Adipose tissue (tissue), 3 donors: ENCODE results near the gene KPNA3. TPM values are rescaled to one million over a fixed set of nuclear protein-coding genes. Genes with fewer than 3 reads are reported as not detected.
"Not testable (repeated sequence)": the region's sequence is repeated elsewhere in the genome, so short reads cannot be mapped to it uniquely, and the experiment has no call there.

Source experiments
- H3K27ac ChIP-seq: one replicate; pipeline ENCODE4 v1.5.1; 2013; ENCODE audit warnings: low read depth, low read length
- WGBS, 3 donors: extraction: QIAGEN DNeasy Blood & Tissue Kit; methylation state at CpG; one replicate each; pipeline ENCODE4 v1.1.7; 2013; 5-methylcytosine and 5-hydroxymethylcytosine counted together
- polyA plus RNA-seq, 3 donors: library from polyadenylated mRNA; stranded (reverse); fragments of 200-250 nt; gene quantifications; one replicate each; pipeline ENCODE4 v1.2.3, GENCODE V29; 2013
- donor health status: healthy with polysubstance abuse.
- donor health status: Bipolar disorder and iron deficiency.
- donor health status: healthy.

KPNA3 gene
- polyA plus RNA-seq, 3 donors, result 5.9 to 16.8 (median 14.2) TPM

- no peak overlapping the region for H3K27ac ChIP-seq
- 87 to 92% (median 91%) methylated on average over 2 of the region's 2 CpGs for WGBS, 3 donors
Measured at GRCh38 chr13:49772828-49773227, 19.7 kb downstream of the KPNA3 start.

GRCh38 chr13:49761811-49762210 lies 30.7 kb downstream of the KPNA3 start:
- WGBS, 3 donors, result 96 to 97% (median 96%) methylated on average over 30 to 32 of the region's 32 CpGs
- H3K27ac ChIP-seq, result not testable (repeated sequence)

- WGBS, 3 donors, result 94 to 98% (median 96%) methylated on average over 5 of the region's 5 CpGs
- H3K27ac ChIP-seq, result no peak overlapping the region
Measured at GRCh38 chr13:49760558-49760957, 31.9 kb downstream of the KPNA3 start.

- no peak overlapping the region for H3K27ac ChIP-seq
- WGBS, 3 donors, result 63 to 78% (median 76%) methylated on average over 3 of the region's 3 CpGs
Measured at GRCh38 chr13:49759503-49759902, 33.0 kb downstream of the KPNA3 start.

- H3K27ac ChIP-seq, result no peak overlapping the region
- WGBS, 3 donors, result 66 to 99% (median 74%) methylated on average over 2 of the region's 2 CpGs
Measured at GRCh38 chr13:49756263-49756662, 36.2 kb downstream of the KPNA3 start.

- 50 to 94% (median 94%) methylated on average over 4 of the region's 4 CpGs for WGBS, 3 donors
- H3K27ac ChIP-seq, result no peak overlapping the region
Measured at GRCh38 chr13:49754146-49754545, 38.3 kb downstream of the KPNA3 start.

- no peak overlapping the region for H3K27ac ChIP-seq
- WGBS, 3 donors, result 91 to 97% (median 94%) methylated on average over 2 of the region's 2 CpGs
Measured at GRCh38 chr13:49749848-49750247, 42.6 kb downstream of the KPNA3 start.

GRCh38 chr13:49746111-49746510 lies 46.4 kb downstream of the KPNA3 start:
- 53 to 85% (median 82%) methylated on average over 5 of the region's 5 CpGs for WGBS, 3 donors
- H3K27ac ChIP-seq, result no peak overlapping the region

- H3K27ac ChIP-seq, result no peak overlapping the region
- 84 to 90% (median 87%) methylated on average over 2 of the region's 2 CpGs for WGBS, 3 donors
Measured at GRCh38 chr13:49740870-49741269, 51.6 kb downstream of the KPNA3 start.

- WGBS, 3 donors, result 32 to 96% (median 93%) methylated on average over 5 of the region's 5 CpGs
- H3K27ac ChIP-seq, result no peak overlapping the region
Measured at GRCh38 chr13:49739498-49740187, 52.8 kb downstream of the KPNA3 start.

- H3K27ac ChIP-seq, result no peak overlapping the region
- WGBS, 3 donors, result 74 to 95% (median 90%) methylated on average over 12 of the region's 12 CpGs
Measured at GRCh38 chr13:49733181-49733951, 59.1 kb downstream of the KPNA3 start.

- no peak overlapping the region for H3K27ac ChIP-seq
Measured at GRCh38 chr13:49731766-49732165, 60.7 kb downstream of the KPNA3 start.

- WGBS, 3 donors, result 92 to 96% (median 95%) methylated on average over 6 of the region's 6 CpGs
- no peak overlapping the region for H3K27ac ChIP-seq
Measured at GRCh38 chr13:49716615-49717014, 75.9 kb downstream of the KPNA3 start.

- WGBS, 3 donors, result 97 to 99% (median 98%) methylated on average over 1 of the region's 1 CpG
- H3K27ac ChIP-seq, result no peak overlapping the region
Measured at GRCh38 chr13:49714757-49715156, 77.7 kb downstream of the KPNA3 start.

- WGBS, 3 donors, result 48 to 70% (median 63%) methylated on average over 2 of the region's 2 CpGs
- no peak overlapping the region for H3K27ac ChIP-seq
Measured at GRCh38 chr13:49711218-49711863, 81.1 kb downstream of the KPNA3 start.

GRCh38 chr13:49704264-49704663 lies 88.2 kb downstream of the KPNA3 start:
- WGBS, 3 donors, result 98 to 99% (median 99%) methylated on average over 7 of the region's 7 CpGs
- not testable (repeated sequence) for H3K27ac ChIP-seq

GRCh38 chr13:49701491-49701890 lies 91.0 kb downstream of the KPNA3 start:
- no peak overlapping the region for H3K27ac ChIP-seq

- WGBS, 3 donors, result 97 to 100% (median 99%) methylated on average over 3 of the region's 3 CpGs
- no peak overlapping the region for H3K27ac ChIP-seq
Measured at GRCh38 chr13:49697468-49697867, 95.0 kb downstream of the KPNA3 start.

GRCh38 chr13:49694446-49694845 lies 98.0 kb downstream of the KPNA3 start:
- no peak overlapping the region for H3K27ac ChIP-seq
- WGBS, 3 donors, result 82 to 87% (median 83%) methylated on average over 1 of the region's 1 CpG
